Measurements from ENCODE around the gene VRK3. TPM values are rescaled to one million over a fixed set of nuclear protein-coding genes. Genes with fewer than 3 reads are reported as not detected.

Gene VRK3
- total and polyA plus RNA-seq, 2 donors (not counting 3 experiments of a cell fraction or from before 2014, with no cell fraction given) = 20.4 to 36.0 TPM

GRCh38 chr19:50059045-50059444 is 33.9 kb upstream of the VRK3 start:
- TF ChIP-seq POLR2AphosphoS5 (IDR thresholded peaks at IDR 0.05; ENCODE audit: insufficient read depth, low read depth, low read length) (no peak), MYC (IDR thresholded peaks at IDR 0.05; ENCODE audit: low read depth, low read length) (no peak), EZH2 (IDR thresholded peaks at IDR 0.05; ENCODE audit: borderline replicate concordance, low read depth, low read length, severe bottlenecking) (no peak), MAX (IDR thresholded peaks at IDR 0.05; ENCODE audit: insufficient read depth, insufficient read length) (no peak), GATA2 (IDR thresholded peaks at IDR 0.05; ENCODE audit: insufficient read depth, insufficient read length, low read depth, low read length) (no peak), JUN (IDR thresholded peaks at IDR 0.05; ENCODE audit: borderline replicate concordance, insufficient read depth, insufficient read length, low read depth) (no peak), POLR2A (IDR thresholded peaks at IDR 0.05; ENCODE audit: low read depth, low read length) (no peak), CTCF (IDR thresholded peaks at IDR 0.05; ENCODE audit: extremely low read depth in 1 of 2, insufficient read depth in 1 of 2, low read depth in 1 of 2, low read length in 2 of 2) (no peak), FOS (IDR thresholded peaks at IDR 0.05; ENCODE audit: borderline replicate concordance, insufficient read depth, low read length) (no peak)
- Histone ChIP-seq H3K36me3 (ENCODE audit: control insufficient read depth in 2 of 2, extremely low read depth in 1 of 2, insufficient read depth in 2 of 2, low read length in 2 of 2) (no peaks in the 10 kb centered on the region), H3K9ac (replicated peaks; ENCODE audit: extremely low read depth, insufficient read depth, low read length) (no peak overlapping the region), H4K20me1 (replicated peaks; ENCODE audit: control insufficient read depth, extremely low read depth, insufficient read depth, low read length) (no peaks in the 10 kb centered on the region), H2AFZ (ENCODE audit: low read depth, low read length) (no peak overlapping the region), H3K27ac (ENCODE audit: insufficient read depth, low read depth, low read length) (no peak overlapping the region), H3K4me3 (replicated peaks in 1 of 3; ENCODE audit: insufficient read depth in 1 of 3, low read depth in 1 of 3, low read length in 3 of 3) (no peak overlapping the region), H3K27me3 (ENCODE audit: control insufficient read depth in 2 of 2, insufficient read depth in 2 of 2, low read length in 2 of 2) (no peaks in the 10 kb centered on the region), H3K79me2 (ENCODE audit: control insufficient read depth, insufficient read depth, low read length) (no peaks in the 10 kb centered on the region), H3K4me2 (ENCODE audit: insufficient read depth, low read length) (no peak overlapping the region), H3K4me1 (ENCODE audit: control insufficient read depth, extremely low read depth, insufficient read depth, low read length) (no peaks in the 10 kb centered on the region), H3K9me1 (replicated peaks; ENCODE audit: control insufficient read depth, extremely low read depth, insufficient read depth, low read length) (no peaks in the 10 kb centered on the region), H3K9me3 (replicated peaks; ENCODE audit: control insufficient read depth, insufficient read depth, low read length) (peaks cover 15% of the 10 kb centered on the region)
- intact Hi-C loops (cut with micrococcal nuclease) (no loop called here), dilution Hi-C loops (cut with MboI; ENCODE audit: extremely low pct_ligation_motif_present, low sequenced_read_pairs) (no loop called here)
- DNase-seq (ENCODE audit: low read depth, low spot score) (no peak), FAIRE-seq (no peak)
- ChIA-PET POLR2A (no interaction called here), CTCF (no interaction called here)
- BruUV-seq (replicated peaks) = no TSS peak

Measured in endothelial cell of umbilical vein (primary cell).